Heart left ventricle (tissue), 13 donors: ENCODE measurements around the gene CEP250.

ENCODE experiments used
- POLR2A ChIP-seq, 2 donors: fragments of 450-650 bp; IDR thresholded peaks; one replicate each; pipeline ENCODE4 v1.6.1; 2017; ENCODE audit warnings: antibody characterized with exemption in 2 of 2, mild to moderate bottlenecking in 2 of 2, moderate library complexity in 2 of 2
- TF ChIP-seq, protein P1 (sequence below), 12 donors: fragments of 200-600 bp; sonication (generic) in 4 of 12; IDR thresholded peaks; one replicate each; pipeline versions ENCODE4 v1.5.0 to v1.8.0; 2018 to 2022; ENCODE audit warnings: antibody characterized with exemption in 12 of 12, mild to moderate bottlenecking in 5 of 12
- donor health status: ischemic (EF 13 %, LVEDD 7.1; RV severe dilation, severe dysfunction).
- donor health status: DM: no; HTN: yes; CAD: no.
- donor health status: DM: no; HTN: no; CAD: no.
- donor health status: ischemic (EF 25% LVEDD 6.9; RV normal size, moderate dysfunction).
- donor health status: ischemic (EF 25% LVEDD 5.7; RV mildly dilated, moderate dysfunction).
- donor health status: ischemic (EF 35%, LVEDD 5.7; RV mildly dilated, moderate dysfunction).
- donor health status: nonischemic (EF 11% LVEDD 7.7; RV severe dilation, severe dysfunction).
- donor health status: DM: yes; HTN: yes; CAD: no.
- donor health status: PGD.
- donor health status: ischemic (EF 29% LVEDD 5.4; RV normal size, mild dysfunction).
- donor health status: nonischemic (EF 23%, LVEDD 6.1; RV moderate dilation, normal function).

- TF ChIP-seq, protein P1, sequence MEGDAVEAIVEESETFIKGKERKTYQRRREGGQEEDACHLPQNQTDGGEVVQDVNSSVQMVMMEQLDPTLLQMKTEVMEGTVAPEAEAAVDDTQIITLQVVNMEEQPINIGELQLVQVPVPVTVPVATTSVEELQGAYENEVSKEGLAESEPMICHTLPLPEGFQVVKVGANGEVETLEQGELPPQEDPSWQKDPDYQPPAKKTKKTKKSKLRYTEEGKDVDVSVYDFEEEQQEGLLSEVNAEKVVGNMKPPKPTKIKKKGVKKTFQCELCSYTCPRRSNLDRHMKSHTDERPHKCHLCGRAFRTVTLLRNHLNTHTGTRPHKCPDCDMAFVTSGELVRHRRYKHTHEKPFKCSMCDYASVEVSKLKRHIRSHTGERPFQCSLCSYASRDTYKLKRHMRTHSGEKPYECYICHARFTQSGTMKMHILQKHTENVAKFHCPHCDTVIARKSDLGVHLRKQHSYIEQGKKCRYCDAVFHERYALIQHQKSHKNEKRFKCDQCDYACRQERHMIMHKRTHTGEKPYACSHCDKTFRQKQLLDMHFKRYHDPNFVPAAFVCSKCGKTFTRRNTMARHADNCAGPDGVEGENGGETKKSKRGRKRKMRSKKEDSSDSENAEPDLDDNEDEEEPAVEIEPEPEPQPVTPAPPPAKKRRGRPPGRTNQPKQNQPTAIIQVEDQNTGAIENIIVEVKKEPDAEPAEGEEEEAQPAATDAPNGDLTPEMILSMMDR (IDR thresholded peaks at IDR 0.05): no peak
- TF ChIP-seq POLR2A (IDR thresholded peaks at IDR 0.05): no peak
Measured at GRCh38 chr20:35436177-35436573, 19.2 kb upstream of the CEP250 start.
